ENCODE data around the gene CYYR1.

- TF ChIP-seq CTCF (conservative IDR thresholded peaks at IDR 0.05; ENCODE audit: low read depth, low read length) (no peak), EZH2phosphoT487 (IDR thresholded peaks at IDR 0.05; ENCODE audit: borderline replicate concordance, low read length) (no peak), EZH2 (IDR thresholded peaks at IDR 0.05; ENCODE audit: low read length, unreplicated experiment) (no peak)
These were observed 149.6 kb downstream of the CYYR1 start for GRCh38 chr21:26423511-26423910.
